HepG2 (cell line): Measurements from ENCODE around the gene SMLR1. TPM values are rescaled to one million over a fixed set of nuclear protein-coding genes. Genes with fewer than 3 reads are reported as not detected.

Source experiments
- ATAC-seq: fragments of 200-7000 bp; cut with Tn5 transposase; 3 replicates; pipeline ENCODE4 v1.9.1; 2020; ENCODE audit warnings: mild to moderate bottlenecking, moderate library complexity
- BruUV-seq: library from RNA; stranded (reverse); fragments of 400-500 nt; replicated peaks from 2 replicates; lab custom pipeline; 2021; lab: Mats Ljungman, UMichigan
- CTCF ChIA-PET: fragments of 300-600 bp; formaldehyde crosslinking; extraction: SDS; loops from one replicate; lab custom pipeline; 2021; ENCODE audit warnings: low total read pairs, inconsistent platforms, low intra/inter-chr PET ratio; lab: Yijun Ruan, JAX
- POLR2A ChIA-PET: fragments of 350-600 bp; sonication (Branson Sonifier 250); formaldehyde crosslinking; loops from one replicate; lab custom pipeline; 2020; ENCODE audit warnings: antibody characterized with exemption, inconsistent platforms; lab: Yijun Ruan, JAX
- DNase-seq: peaks from one replicate; pipeline ENCODE4 v3.0.0-alpha.2; 2015; ENCODE audit warnings: low spot score
- FAIRE-seq: peaks from 3 replicates; lab custom pipeline; 2011; peaks lifted over from hg19 to GRCh38; lab: Jason Lieb, UNC
- H2AFZ ChIP-seq: one replicate; pipeline ENCODE4 v1.6.1; 2011; ENCODE audit warnings: low read length, inconsistent platforms
- H3K27ac ChIP-seq: fragments of 300-600 bp; 3 replicates; pipeline ENCODE4 v1.8.0; 2011; ENCODE audit warnings: mixed run types, mild to moderate bottlenecking, mixed read lengths, low read length, inconsistent platforms; ENCODE audit not compliant: insufficient read depth; ENCODE audit errors: extremely low read length
- H3K27me3 ChIP-seq, 2 experiments: fragments of 200-600 bp in 1 of 2; 2 replicates in 1 of 2; 3 replicates in 1 of 2; pipeline versions ENCODE4 v1.6.0 to v1.8.0; 2011; ENCODE audit warnings: low read length in 2 of 2, mild to moderate bottlenecking in 2 of 2, moderate library complexity in 2 of 2, inconsistent platforms in 1 of 2; ENCODE audit not compliant: insufficient read depth in 2 of 2, control insufficient read depth in 1 of 2
- H3K36me3 ChIP-seq, 2 experiments: fragments of 200-600 bp in 1 of 2; replicated peaks in 1 of 2; 2 replicates in 1 of 2; 3 replicates in 1 of 2; pipeline versions ENCODE4 v1.5.1 to v1.8.0; 2011; ENCODE audit warnings: low read length in 2 of 2, inconsistent platforms in 1 of 2; ENCODE audit not compliant: insufficient read depth in 2 of 2, control insufficient read depth in 1 of 2
- H3K4me1 ChIP-seq: 2 replicates; pipeline ENCODE4 v1.5.1; 2012; ENCODE audit warnings: low read length, inconsistent platforms; ENCODE audit not compliant: insufficient read depth
- H3K4me2 ChIP-seq: 2 replicates; pipeline ENCODE4 v1.6.0; 2011; ENCODE audit warnings: low read depth, low read length, inconsistent platforms
- H3K4me3 ChIP-seq, 3 experiments: fragments of 200-600 bp in 1 of 3; sonication (generic), shearing (Covaris generic) in 1 of 3; replicated peaks in 1 of 3; 2 replicates each; pipeline ENCODE4 v1.5.1; 2011 to 2016; ENCODE audit warnings: low read length in 3 of 3, inconsistent platforms in 2 of 3, low read depth in 2 of 3, mild to moderate bottlenecking in 2 of 3, control low read depth in 1 of 3, mixed read lengths in 1 of 3; ENCODE audit not compliant: insufficient read depth in 1 of 3
- H3K79me2 ChIP-seq: one replicate; pipeline ENCODE4 v1.6.1; 2011; ENCODE audit warnings: low read length, inconsistent platforms; ENCODE audit not compliant: insufficient read depth
- H3K9ac ChIP-seq: 2 replicates; pipeline ENCODE4 v1.6.0; 2011; ENCODE audit warnings: mild to moderate bottlenecking, low read depth, low read length, inconsistent platforms; ENCODE audit not compliant: insufficient read depth
- H3K9me3 ChIP-seq: 2 replicates; pipeline ENCODE4 v1.5.1; 2012; ENCODE audit warnings: mild to moderate bottlenecking, low read length
- H4K20me1 ChIP-seq: 2 replicates; pipeline ENCODE4 v1.6.0; 2011; ENCODE audit warnings: inconsistent platforms, mild to moderate bottlenecking, low read length, moderate library complexity; ENCODE audit not compliant: insufficient read depth
- CBX2 ChIP-seq, 2 experiments: fragments of 200-600 bp in 1 of 2; sonication (generic); formaldehyde crosslinking in 1 of 2; IDR thresholded peaks; 2 replicates each; pipeline versions ENCODE4 v1.7.0 to v1.8.1; 2018 to 2022; ENCODE audit warnings: low read depth in 2 of 2, low read length in 1 of 2, mild to moderate bottlenecking in 1 of 2, missing genetic modification reagents in 1 of 2
- FIP1L1 ChIP-seq: fragments of 200-400 bp; formaldehyde crosslinking; IDR thresholded peaks from 2 replicates; pipeline ENCODE4 v1.6.1; 2018; ENCODE audit warnings: low read depth, mild to moderate bottlenecking, low read length, moderate library complexity, borderline replicate concordance; ENCODE audit not compliant: insufficient read depth
- GATA4 ChIP-seq: sonication (generic); IDR thresholded peaks from 2 replicates; pipeline ENCODE4 v1.6.1; 2016; ENCODE audit warnings: antibody characterized with exemption, low read depth, borderline replicate concordance
- HOXA3 ChIP-seq: sonication (generic); formaldehyde crosslinking; IDR thresholded peaks from 2 replicates; pipeline ENCODE4 v1.5.0; 2020; ENCODE audit warnings: missing genetic modification reagents
- IRX3 ChIP-seq: sonication (generic); formaldehyde crosslinking; IDR thresholded peaks from 2 replicates; pipeline ENCODE4 v1.8.1; 2023; ENCODE audit warnings: mild to moderate bottlenecking, low read depth, missing genetic modification reagents, borderline replicate concordance
- KAT7 ChIP-seq: IDR thresholded peaks from 2 replicates; pipeline ENCODE4 v1.6.1; 2018; ENCODE audit warnings: borderline replicate concordance, missing compliant biosample characterization
- MBNL3 ChIP-seq: fragments of 250-450 bp; sonication (Bioruptor Pico); conservative IDR thresholded peaks from 2 replicates; pipeline ENCODE4 v1.8.0; 2022; ENCODE audit warnings: mild to moderate bottlenecking, inconsistent platforms
- ZNF331 ChIP-seq: sonication (generic); formaldehyde crosslinking; IDR thresholded peaks from 2 replicates; pipeline ENCODE4 v1.4.0; 2020; ENCODE audit warnings: missing genetic modification reagents
- ZNF354B ChIP-seq: sonication (generic); formaldehyde crosslinking; IDR thresholded peaks from 2 replicates; pipeline ENCODE4 v1.8.0; 2022; ENCODE audit warnings: mild to moderate bottlenecking, missing genetic modification reagents
- ZNF512B ChIP-seq: sonication (generic); formaldehyde crosslinking; IDR thresholded peaks from 2 replicates; pipeline ENCODE4 v1.5.1; 2020; ENCODE audit warnings: missing genetic modification reagents, mild to moderate bottlenecking, borderline replicate concordance
- ZNF530 ChIP-seq: sonication (generic); formaldehyde crosslinking; IDR thresholded peaks from 2 replicates; pipeline ENCODE4 v1.5.0; 2020; ENCODE audit warnings: low read depth, mild to moderate bottlenecking, missing genetic modification reagents
- ZNF781 ChIP-seq: sonication (generic); formaldehyde crosslinking; IDR thresholded peaks from 2 replicates; pipeline ENCODE4 v1.5.1; 2020; ENCODE audit warnings: borderline replicate concordance, mild to moderate bottlenecking, missing genetic modification reagents; ENCODE audit errors: not compliant biosample characterization
- ZUFSP ChIP-seq: sonication (generic); formaldehyde crosslinking; IDR thresholded peaks from 2 replicates; pipeline ENCODE4 v1.9.0; 2021; ENCODE audit warnings: missing genetic modification reagents, mild to moderate bottlenecking, borderline replicate concordance
- WGBS: methylation state at CpG from one replicate; pipeline ENCODE4 v1.1.6; 2017; ENCODE audit warnings: low lambda C conversion rate; 5-methylcytosine and 5-hydroxymethylcytosine counted together
- in situ Hi-C: cut with HindIII; loops from 2 replicates; pipeline ENCODE4 v1.10.0; 2017; ENCODE audit warnings: low pct_unique_long_range_greater_than_20kb; ENCODE audit not compliant: extremely low pct_ligation_motif_present
- intact Hi-C: fragments of 100-400 bp; cut with micrococcal nuclease; formaldehyde crosslinking; loops from one replicate; pipeline ENCODE4 v1.10.0; 2022; ENCODE audit not compliant: unreplicated experiment
- polyA plus RNA-seq, 8 experiments: library from polyadenylated mRNA; depleted of rRNA in 3 of 8; stranded (reverse) in 7 of 8; unstranded in 1 of 8; fragments of >200 nt; fragmentation: Illumina TruSeq in 4 of 8; extraction: Trizol in 4 of 8; gene quantifications; 2 replicates each; pipeline versions ENCODE4 v1.2.1 to v1.2.3, GENCODE V29; 2011 to 2016; ENCODE audit warnings: low read depth in 4 of 8, missing spikeins in 1 of 8, mixed read lengths in 1 of 8; ENCODE audit not compliant: insufficient read depth in 1 of 8
- total RNA-seq, 5 experiments: library from RNA; depleted of rRNA; stranded (reverse); fragments of >200 nt; fragmentation: Illumina TruSeq; extraction: Trizol; gene quantifications; 2 replicates each; pipeline ENCODE4 v1.2.3, GENCODE V29; 2016; ENCODE audit warnings: low read depth in 1 of 5
- TF ChIP-seq, protein P1 (sequence below): sonication (generic); formaldehyde crosslinking; IDR thresholded peaks from 2 replicates; pipeline ENCODE4 v1.4.0; 2020; ENCODE audit warnings: missing genetic modification reagents

The SMLR1 gene
- total and polyA plus RNA-seq, 2 of the 13 experiments (the other 11 are each of a cell fraction or from before 2014, with no cell fraction given), result 41.8 to 104 TPM

DNA sequence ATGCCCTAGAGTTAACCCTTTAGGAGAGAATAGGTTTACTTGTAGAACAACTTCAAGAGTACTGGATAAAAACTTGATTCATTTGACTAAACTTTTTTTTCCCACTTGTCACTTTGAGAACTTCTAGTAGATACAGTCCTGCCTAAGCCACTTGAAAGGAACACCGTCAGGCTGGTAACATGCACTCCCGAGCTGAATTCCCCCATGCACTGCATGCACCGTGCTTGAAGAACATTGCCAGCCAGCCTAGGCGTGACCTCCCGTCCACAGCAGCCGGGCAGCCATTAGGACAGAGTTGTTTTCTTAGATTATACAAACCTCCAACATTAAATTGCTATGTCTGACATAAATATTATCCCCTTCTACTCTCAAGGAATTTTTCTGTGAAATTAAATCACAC lies 52.6 kb downstream of the SMLR1 start:
- Histone ChIP-seq H3K4me1 (no peaks in the 10 kb centered on the region), H3K27ac (no peak overlapping the region), H3K27me3 (no peaks in the 10 kb centered on the region), H3K79me2 (no peaks in the 10 kb centered on the region), H3K9ac (no peak overlapping the region), H2AFZ (no peak overlapping the region), H4K20me1 (no peaks in the 10 kb centered on the region), H3K4me3 (no peak overlapping the region), H3K9me3 (no peaks in the 10 kb centered on the region), H3K4me2 (no peak overlapping the region)
- in situ Hi-C loops (loop anchor here (10.0 kb wide), 1 partner anchor 655 kb away; no protein-coding TSS in a partner anchor), intact Hi-C loops (loop anchor here (10.0 kb wide), 1 partner anchor 315 kb away; no protein-coding TSS in a partner anchor)
- ChIA-PET CTCF (no interaction called here), POLR2A (no interaction called here)
- ATAC-seq, result no peak
- BruUV-seq, result no TSS peak
- no peak for TF ChIP-seq ZNF354B
- no peak for TF ChIP-seq MBNL3
- no peak for TF ChIP-seq ZNF530
- no peak for TF ChIP-seq ZNF781 (CRISPR knock-in tag)
- no peak for TF ChIP-seq IRX3 (CRISPR knock-in tag)
- no peak for TF ChIP-seq ZNF331 (CRISPR knock-in tag)
- TF ChIP-seq, protein P1, sequence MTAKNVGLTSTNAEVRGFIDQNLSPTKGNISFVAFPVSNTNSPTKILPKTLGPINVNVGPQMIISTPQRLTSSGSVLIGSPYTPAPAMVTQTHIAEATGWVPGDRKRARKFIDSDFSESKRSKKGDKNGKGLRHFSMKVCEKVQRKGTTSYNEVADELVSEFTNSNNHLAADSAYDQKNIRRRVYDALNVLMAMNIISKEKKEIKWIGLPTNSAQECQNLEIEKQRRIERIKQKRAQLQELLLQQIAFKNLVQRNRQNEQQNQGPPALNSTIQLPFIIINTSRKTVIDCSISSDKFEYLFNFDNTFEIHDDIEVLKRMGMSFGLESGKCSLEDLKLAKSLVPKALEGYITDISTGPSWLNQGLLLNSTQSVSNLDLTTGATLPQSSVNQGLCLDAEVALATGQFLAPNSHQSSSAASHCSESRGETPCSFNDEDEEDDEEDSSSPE, result no peak
- TF ChIP-seq ZNF512B (CRISPR knock-in tag), result no peak
- TF ChIP-seq FIP1L1, result no peak
- no peak for TF ChIP-seq GATA4
- no peak for TF ChIP-seq KAT7 (CRISPR knock-in tag)
- no peak for TF ChIP-seq HOXA3 (CRISPR knock-in tag)
- TF ChIP-seq CBX2 (IDR thresholded peaks at IDR 0.05; ENCODE audit: low read depth, low read length), result no peak
- no peak for TF ChIP-seq CBX2 (CRISPR knock-in tag; IDR thresholded peaks at IDR 0.05; ENCODE audit: low read depth)
- TF ChIP-seq ZUFSP (CRISPR knock-in tag), result no peak
- TF ChIP-seq, all 625 proteins: peak for 0
- DNase-seq (no peak), FAIRE-seq (no peak)
- 96% methylated on average over 6 of the region's 6 CpGs for WGBS
- peaks cover 9 to 42% of the 10 kb centered on the region in 2 experiments for H3K36me3 ChIP-seq
